Lower leg skin (tissue), 3 donors: ENCODE measurements around the gene DMPK.

Experiments
- CTCF ChIP-seq, 3 donors: fragments of 450-650 bp; IDR thresholded peaks; one replicate each; pipeline ENCODE4 v1.5.1; 2016; ENCODE audit warnings: antibody characterized with exemption in 3 of 3, mild to moderate bottlenecking in 3 of 3, moderate library complexity in 2 of 3
- POLR2A ChIP-seq, 2 donors: fragments of 450-650 bp; IDR thresholded peaks; one replicate each; pipeline ENCODE4 v1.6.1; 2016 to 2017; ENCODE audit warnings: antibody characterized with exemption in 2 of 2, mild to moderate bottlenecking in 1 of 2, moderate library complexity in 1 of 2

- TF ChIP-seq CTCF (IDR thresholded peaks at IDR 0.05) (no peak), POLR2A (IDR thresholded peaks at IDR 0.05) (no peak)
Measured at GRCh38 chr19:45817725-45818301, 35.5 kb upstream of the DMPK start.
